PFSK-1 (cell line): ENCODE data around the gene HSBP1.

ENCODE experiments used
- FOXP2 ChIP-seq: optimal IDR thresholded peaks from 2 replicates; pipeline ENCODE3; 2011; ENCODE audit warnings: borderline replicate concordance, control low read depth, inconsistent platforms; ENCODE audit not compliant: insufficient read depth; ENCODE audit errors: extremely low read length, extremely low read depth
- POLR2AphosphoS5 ChIP-seq: IDR thresholded peaks from 2 replicates; pipeline ENCODE4 v1.6.1; 2012; ENCODE audit warnings: low read depth, mild to moderate bottlenecking, control low read depth, low read length, moderate library complexity
- REST ChIP-seq, 2 experiments: IDR thresholded peaks; 2 replicates each; pipeline versions ENCODE4 v1.6.1 to v1.8.0; 2011 to 2012; ENCODE audit warnings: low read depth in 2 of 2, low read length in 2 of 2, control low read depth in 1 of 2, inconsistent platforms in 1 of 2, mild to moderate bottlenecking in 1 of 2, moderate library complexity in 1 of 2; ENCODE audit not compliant: insufficient read depth in 1 of 2
- SIN3A ChIP-seq: IDR thresholded peaks from 2 replicates; pipeline ENCODE4 v1.6.1; 2012; ENCODE audit warnings: mild to moderate bottlenecking, low read length, moderate library complexity, borderline replicate concordance; ENCODE audit not compliant: insufficient read depth
- TAF1 ChIP-seq: IDR thresholded peaks from 2 replicates; pipeline ENCODE4 v1.6.1; 2012; ENCODE audit warnings: low read length, control low read depth, borderline replicate concordance; ENCODE audit not compliant: insufficient read depth

Gene HSBP1

GRCh38 chr16:83769397-83770008, 38.3 kb upstream of the HSBP1 start:
- TF ChIP-seq SIN3A = no peak
- no peak for TF ChIP-seq POLR2AphosphoS5
- no peak for TF ChIP-seq REST (IDR thresholded peaks at IDR 0.05; ENCODE audit: insufficient read depth in 1 of 2, low read depth in 2 of 2, low read length in 2 of 2)
- TF ChIP-seq FOXP2 = no peak
- no peak for TF ChIP-seq TAF1

GRCh38 chr16:83771306-83771942, 36.4 kb upstream of the HSBP1 start:
- TF ChIP-seq REST (IDR thresholded peaks at IDR 0.05; ENCODE audit: insufficient read depth in 1 of 2, low read depth in 2 of 2, low read length in 2 of 2) = no peak
- TF ChIP-seq TAF1 = no peak
- TF ChIP-seq POLR2AphosphoS5 = no peak
- no peak for TF ChIP-seq FOXP2
- TF ChIP-seq SIN3A = no peak

- no peak for TF ChIP-seq SIN3A
- TF ChIP-seq REST (IDR thresholded peaks at IDR 0.05; ENCODE audit: insufficient read depth in 1 of 2, low read depth in 2 of 2, low read length in 2 of 2) = no peak
- no peak for TF ChIP-seq FOXP2
- no peak for TF ChIP-seq TAF1
- TF ChIP-seq POLR2AphosphoS5 = no peak
Measured at GRCh38 chr16:83772806-83773205, 35.0 kb upstream of the HSBP1 start.

GRCh38 chr16:83774066-83774465, 33.7 kb upstream of the HSBP1 start:
- TF ChIP-seq TAF1 = no peak
- TF ChIP-seq FOXP2 = no peak
- no peak for TF ChIP-seq POLR2AphosphoS5
- no peak for TF ChIP-seq REST (IDR thresholded peaks at IDR 0.05; ENCODE audit: insufficient read depth in 1 of 2, low read depth in 2 of 2, low read length in 2 of 2)
- TF ChIP-seq SIN3A = no peak

GRCh38 chr16:83776944-83777343, 30.8 kb upstream of the HSBP1 start:
- no peak for TF ChIP-seq SIN3A
- no peak for TF ChIP-seq TAF1
